Hepatocyte (in vitro differentiated cells): ENCODE data around the gene FAM90A1. TPM values are rescaled to one million over a fixed set of nuclear protein-coding genes. Genes with fewer than 3 reads are reported as not detected.
"Not testable (repeated sequence)": the region's sequence is repeated elsewhere in the genome, so short reads cannot be mapped to it uniquely, and the experiment has no call there.

ENCODE experiments used
- DNase-seq: peaks from one replicate; pipeline ENCODE4 v3.0.0-alpha.2; 2016; ENCODE audit warnings: low spot score
- H2AFZ ChIP-seq: fragments of 200-600 bp; sonication (generic); 2 replicates; pipeline ENCODE4 v1.6.0; 2016; ENCODE audit warnings: antibody characterized with exemption, mild to moderate bottlenecking
- H3K27ac ChIP-seq: fragments of 200-600 bp; sonication (generic); 2 replicates; pipeline ENCODE4 v1.5.1; 2016; ENCODE audit warnings: mild to moderate bottlenecking
- H3K27me3 ChIP-seq: fragments of 200-600 bp; sonication (generic); 2 replicates; pipeline ENCODE4 v1.6.1; 2016
- H3K36me3 ChIP-seq: fragments of 200-600 bp; sonication (generic); replicated peaks from 2 replicates; pipeline ENCODE4 v1.5.1; 2016; ENCODE audit warnings: low read depth; ENCODE audit not compliant: insufficient read depth
- H3K4me1 ChIP-seq: fragments of 200-600 bp; sonication (generic); 2 replicates; pipeline ENCODE4 v1.5.1; 2016; ENCODE audit warnings: mild to moderate bottlenecking, moderate library complexity; ENCODE audit not compliant: insufficient read depth
- H3K4me2 ChIP-seq: fragments of 200-600 bp; sonication (generic); 2 replicates; pipeline ENCODE4 v1.6.0; 2016
- H3K4me3 ChIP-seq: fragments of 200-600 bp; sonication (generic); 2 replicates; pipeline ENCODE4 v1.5.1; 2016; ENCODE audit warnings: mild to moderate bottlenecking
- H3K79me2 ChIP-seq: fragments of 200-600 bp; sonication (generic); 2 replicates; pipeline ENCODE4 v1.6.0; 2017; ENCODE audit warnings: mild to moderate bottlenecking
- H3K9me2 ChIP-seq: fragments of 200-600 bp; sonication (generic); replicated peaks from 2 replicates; pipeline ENCODE4 v1.6.0; 2017; ENCODE audit warnings: mild to moderate bottlenecking; ENCODE audit not compliant: insufficient read depth
- H3K9me3 ChIP-seq: fragments of 200-600 bp; sonication (generic); 2 replicates; pipeline ENCODE4 v1.5.1; 2016; ENCODE audit warnings: low read depth, mild to moderate bottlenecking
- H4K20me1 ChIP-seq: fragments of 200-600 bp; sonication (generic); 2 replicates; pipeline ENCODE4 v1.6.0; 2016; ENCODE audit warnings: mild to moderate bottlenecking; ENCODE audit not compliant: insufficient read depth, poor library complexity, severe bottlenecking
- WGBS: methylation state at CpG from one replicate; pipeline ENCODE4 v1.1.6; 2016; ENCODE audit warnings: low lambda C conversion rate; ENCODE audit errors: missing lambda C conversion rate; 5-methylcytosine and 5-hydroxymethylcytosine counted together
- polyA plus RNA-seq: library from polyadenylated mRNA; unstranded; fragments of >200 nt; fragmentation: Nextera tagmentation; extraction: Ambion mirVana; gene quantifications from 2 replicates; pipeline ENCODE4 v1.2.1, GENCODE V29; 2016
- total RNA-seq: library from RNA; depleted of rRNA; stranded (reverse); fragments of >200 nt; gene quantifications from 2 replicates; pipeline ENCODE4 v1.2.3, GENCODE V29; 2014

The FAM90A1 gene
- total RNA-seq (not detected in 2 replicates), polyA plus RNA-seq (0.09 TPM in 1 of 2 replicates, not detected in the other)

GRCh38 chr12:8226992-8227731 is at the start of gene FAM90A1:
TSS of gene FAM90A1 (minus strand) at chr12:8227618. CDS start at chr12:8224832, 2,786 bp downstream.
- not testable (repeated sequence) for H3K9me3 ChIP-seq, H3K36me3 ChIP-seq, H3K27ac ChIP-seq, H3K27me3 ChIP-seq, H3K4me1 ChIP-seq, H3K4me3 ChIP-seq, DNase-seq, H3K79me2 ChIP-seq, H4K20me1 ChIP-seq, H2AFZ ChIP-seq, H3K9me2 ChIP-seq, H3K4me2 ChIP-seq
- WGBS = 85% methylated on average over 19 of the region's 22 CpGs

GRCh38 chr12:8276397-8276796 is 49.0 kb upstream of the FAM90A1 start:
- not testable (repeated sequence) for H3K27ac ChIP-seq, H3K4me1 ChIP-seq, H3K9me2 ChIP-seq, H3K79me2 ChIP-seq, H3K9me3 ChIP-seq, H3K27me3 ChIP-seq, H2AFZ ChIP-seq, H3K4me2 ChIP-seq, DNase-seq, H3K36me3 ChIP-seq, H4K20me1 ChIP-seq, H3K4me3 ChIP-seq
- 100% methylated on average over 1 of the region's 2 CpGs for WGBS

- not testable (repeated sequence) for DNase-seq, H3K4me3 ChIP-seq, H2AFZ ChIP-seq, H4K20me1 ChIP-seq, H3K4me1 ChIP-seq, H3K4me2 ChIP-seq, H3K27ac ChIP-seq, H3K36me3 ChIP-seq, H3K27me3 ChIP-seq, H3K79me2 ChIP-seq, H3K9me3 ChIP-seq, H3K9me2 ChIP-seq
- 80% methylated on average over 4 of the region's 4 CpGs for WGBS
Observed at GRCh38 chr12:8266706-8267105, 39.3 kb upstream of the FAM90A1 start.

GRCh38 chr12:8264236-8264635 is 36.8 kb upstream of the FAM90A1 start:
- not testable (repeated sequence) for H3K9me2 ChIP-seq, H3K4me3 ChIP-seq, DNase-seq, H3K36me3 ChIP-seq, H3K79me2 ChIP-seq, H3K4me2 ChIP-seq, H3K27me3 ChIP-seq, H3K27ac ChIP-seq, H2AFZ ChIP-seq, H3K4me1 ChIP-seq, H3K9me3 ChIP-seq, H4K20me1 ChIP-seq
- 90% methylated on average over 7 of the region's 7 CpGs for WGBS

GRCh38 chr12:8261111-8261554 is 33.7 kb upstream of the FAM90A1 start:
- H3K27ac ChIP-seq, H3K9me3 ChIP-seq, H3K36me3 ChIP-seq, DNase-seq, H3K4me2 ChIP-seq, H3K27me3 ChIP-seq, H3K9me2 ChIP-seq, H3K4me1 ChIP-seq, H3K79me2 ChIP-seq, H4K20me1 ChIP-seq, H2AFZ ChIP-seq, H3K4me3 ChIP-seq: not testable (repeated sequence)
- 80% methylated on average over 14 of the region's 14 CpGs for WGBS

GRCh38 chr12:8256356-8256755 is 28.9 kb upstream of the FAM90A1 start:
- H3K27ac ChIP-seq, H2AFZ ChIP-seq, H3K4me2 ChIP-seq, H3K79me2 ChIP-seq, H4K20me1 ChIP-seq, DNase-seq, H3K4me3 ChIP-seq, H3K9me2 ChIP-seq, H3K4me1 ChIP-seq, H3K9me3 ChIP-seq, H3K27me3 ChIP-seq, H3K36me3 ChIP-seq: not testable (repeated sequence)
- 77% methylated on average over 5 of the region's 5 CpGs for WGBS

- not testable (repeated sequence) for DNase-seq, H3K4me2 ChIP-seq, H2AFZ ChIP-seq, H3K79me2 ChIP-seq, H3K4me3 ChIP-seq, H3K27ac ChIP-seq, H3K9me2 ChIP-seq, H3K4me1 ChIP-seq, H4K20me1 ChIP-seq, H3K9me3 ChIP-seq, H3K27me3 ChIP-seq, H3K36me3 ChIP-seq
- WGBS = 94% methylated on average over 9 of the region's 9 CpGs
Observed at GRCh38 chr12:8254705-8255104, 27.3 kb upstream of the FAM90A1 start.

GRCh38 chr12:8252056-8252818 is 24.8 kb upstream of the FAM90A1 start:
- 96% methylated on average over 24 of the region's 29 CpGs for WGBS
- not testable (repeated sequence) for DNase-seq, H3K4me2 ChIP-seq, H3K9me3 ChIP-seq, H2AFZ ChIP-seq, H3K9me2 ChIP-seq, H3K79me2 ChIP-seq, H3K36me3 ChIP-seq, H3K27me3 ChIP-seq, H4K20me1 ChIP-seq, H3K4me1 ChIP-seq, H3K27ac ChIP-seq, H3K4me3 ChIP-seq

GRCh38 chr12:8251616-8252015 is 24.2 kb upstream of the FAM90A1 start:
- 58% methylated on average over 7 of the region's 7 CpGs for WGBS
- not testable (repeated sequence) for H2AFZ ChIP-seq

More at GRCh38 chr12:8251616-8252015, 24.2 kb upstream of the FAM90A1 start:
- not testable (repeated sequence) for H3K4me2 ChIP-seq, H3K9me2 ChIP-seq, H3K79me2 ChIP-seq, H3K27ac ChIP-seq, H4K20me1 ChIP-seq, DNase-seq, H3K27me3 ChIP-seq, H3K9me3 ChIP-seq, H3K36me3 ChIP-seq, H3K4me3 ChIP-seq, H3K4me1 ChIP-seq
